Nephron (organoid): ENCODE measurements around the gene ASCC2.
A peak's percentile ranks its signal among the peaks of the same experiment; 100 is the strongest.

Experiments used
- H3K27ac Mint-ChIP-seq, 3 experiments: 2 replicates each; pipeline ENCODE4 v1.8.0; 2020; ENCODE audit warnings: mixed read lengths in 3 of 3, mild to moderate bottlenecking in 2 of 3, moderate library complexity in 1 of 3
- H3K27me3 Mint-ChIP-seq: 2 replicates; pipeline ENCODE4 v1.8.0; 2021; ENCODE audit warnings: low read depth, mild to moderate bottlenecking, moderate library complexity, mixed read lengths
- H3K36me3 Mint-ChIP-seq: 2 replicates; pipeline ENCODE4 v1.8.0; 2020; ENCODE audit warnings: low read depth, mixed read lengths
- H3K4me1 Mint-ChIP-seq: 2 replicates; pipeline ENCODE4 v1.8.0; 2020; ENCODE audit warnings: mixed read lengths
- H3K4me3 Mint-ChIP-seq, 3 experiments: 2 replicates each; pipeline ENCODE4 v1.8.0; 2020; ENCODE audit warnings: mild to moderate bottlenecking in 3 of 3, mixed read lengths in 3 of 3, moderate library complexity in 2 of 3
- H3K9me3 Mint-ChIP-seq: 2 replicates; pipeline ENCODE4 v1.8.0; 2020; ENCODE audit warnings: mixed read lengths
- TF ChIP-seq, protein P1 (sequence below), 3 experiments: fragments of 200-600 bp; sonication (generic); IDR thresholded peaks; one replicate each; pipeline ENCODE4 v1.5.0; 2021; ENCODE audit warnings: antibody characterized with exemption in 3 of 3; ENCODE audit not compliant: unreplicated experiment in 3 of 3

Gene ASCC2

DNA sequence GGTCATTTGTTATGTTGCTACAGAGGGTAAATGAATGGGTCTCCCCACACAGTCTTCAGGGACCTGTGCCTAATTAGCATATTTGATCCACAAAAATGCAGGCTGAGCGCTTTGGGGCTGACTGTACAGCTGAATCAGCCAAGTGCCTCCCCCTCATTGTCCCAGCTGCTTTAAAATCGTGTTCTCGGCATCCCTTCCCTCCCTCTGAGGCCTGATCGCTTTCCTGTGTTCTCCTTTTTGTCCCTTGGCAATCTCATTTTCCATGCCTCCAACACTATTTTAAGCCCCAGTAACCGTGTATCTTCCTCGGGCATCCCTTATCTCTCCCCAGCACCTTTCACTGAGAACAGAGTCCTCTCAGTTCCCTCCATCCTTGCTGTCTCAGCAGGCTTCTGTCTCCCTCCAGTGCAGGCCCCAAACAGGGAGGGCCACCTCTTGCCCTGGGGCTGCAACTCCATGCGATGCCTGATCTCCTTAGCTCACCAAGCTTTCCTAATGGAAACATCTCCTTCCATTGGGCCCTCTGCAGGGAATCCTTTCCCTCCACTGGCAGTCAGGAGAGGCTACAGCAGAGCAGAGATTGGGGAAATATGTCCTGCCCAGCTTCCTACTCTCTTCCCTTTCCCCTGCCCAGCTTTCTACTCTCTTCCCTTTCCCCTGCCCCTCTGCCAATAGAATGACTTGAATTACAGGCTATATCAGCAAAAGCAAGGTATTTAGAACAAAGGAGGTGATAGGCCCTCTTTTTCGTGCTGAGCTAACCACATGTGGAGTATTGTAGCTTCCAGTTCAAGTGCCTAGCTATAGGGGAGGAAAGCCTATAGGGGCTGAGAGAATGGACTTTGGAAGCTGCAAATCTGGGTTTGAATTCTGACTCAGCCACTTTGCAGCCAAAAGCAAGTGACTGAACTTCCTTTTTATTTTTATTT, 57.1 kb downstream of the ASCC2 start:
- Mint-ChIP-seq H3K4me3 (peak overlapping the region in 1 of 3 experiments; percentile 0), H3K36me3 (no peaks in the 10 kb centered on the region), H3K4me1 (peaks cover 28% of the 10 kb centered on the region), H3K9me3 (no peaks in the 10 kb centered on the region), H3K27ac (peak overlapping the region; percentile 71 to 86 (median 85)), H3K27me3 (no peaks in the 10 kb centered on the region)
- TF ChIP-seq, protein P1, sequence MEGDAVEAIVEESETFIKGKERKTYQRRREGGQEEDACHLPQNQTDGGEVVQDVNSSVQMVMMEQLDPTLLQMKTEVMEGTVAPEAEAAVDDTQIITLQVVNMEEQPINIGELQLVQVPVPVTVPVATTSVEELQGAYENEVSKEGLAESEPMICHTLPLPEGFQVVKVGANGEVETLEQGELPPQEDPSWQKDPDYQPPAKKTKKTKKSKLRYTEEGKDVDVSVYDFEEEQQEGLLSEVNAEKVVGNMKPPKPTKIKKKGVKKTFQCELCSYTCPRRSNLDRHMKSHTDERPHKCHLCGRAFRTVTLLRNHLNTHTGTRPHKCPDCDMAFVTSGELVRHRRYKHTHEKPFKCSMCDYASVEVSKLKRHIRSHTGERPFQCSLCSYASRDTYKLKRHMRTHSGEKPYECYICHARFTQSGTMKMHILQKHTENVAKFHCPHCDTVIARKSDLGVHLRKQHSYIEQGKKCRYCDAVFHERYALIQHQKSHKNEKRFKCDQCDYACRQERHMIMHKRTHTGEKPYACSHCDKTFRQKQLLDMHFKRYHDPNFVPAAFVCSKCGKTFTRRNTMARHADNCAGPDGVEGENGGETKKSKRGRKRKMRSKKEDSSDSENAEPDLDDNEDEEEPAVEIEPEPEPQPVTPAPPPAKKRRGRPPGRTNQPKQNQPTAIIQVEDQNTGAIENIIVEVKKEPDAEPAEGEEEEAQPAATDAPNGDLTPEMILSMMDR (IDR thresholded peaks at IDR 0.05; ENCODE audit: unreplicated experiment in 3 of 3) = no peak

DNA sequence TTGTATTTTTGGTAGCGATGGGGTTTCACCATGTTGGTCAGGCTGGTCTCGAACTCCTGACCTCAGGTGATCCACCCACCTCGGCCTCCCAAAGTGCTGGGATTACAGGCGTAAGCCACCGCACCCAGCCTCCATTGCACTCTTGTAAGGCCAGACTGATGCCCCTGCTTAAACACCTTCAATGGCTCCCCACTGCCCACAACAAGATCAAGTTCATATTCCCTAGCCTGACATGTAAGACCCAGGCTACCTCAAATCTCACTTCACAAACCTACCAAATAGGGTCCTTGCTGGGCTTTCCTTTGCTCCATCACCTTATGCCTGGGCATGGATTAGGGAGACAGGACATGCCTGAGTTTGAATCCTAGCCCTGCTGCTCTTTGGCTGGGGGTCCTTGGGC, 57.9 kb downstream of the ASCC2 start:
- no peak overlapping the region for H3K4me3 Mint-ChIP-seq
- peak overlapping the region; percentile 16 to 86 (median 85) for H3K27ac Mint-ChIP-seq
- peaks cover 24% of the 10 kb centered on the region for H3K4me1 Mint-ChIP-seq
- no peaks in the 10 kb centered on the region for H3K36me3 Mint-ChIP-seq
- TF ChIP-seq, protein P1 (IDR thresholded peaks at IDR 0.05; ENCODE audit: unreplicated experiment in 3 of 3) = no peak
- no peaks in the 10 kb centered on the region for H3K27me3 Mint-ChIP-seq
- no peaks in the 10 kb centered on the region for H3K9me3 Mint-ChIP-seq

DNA sequence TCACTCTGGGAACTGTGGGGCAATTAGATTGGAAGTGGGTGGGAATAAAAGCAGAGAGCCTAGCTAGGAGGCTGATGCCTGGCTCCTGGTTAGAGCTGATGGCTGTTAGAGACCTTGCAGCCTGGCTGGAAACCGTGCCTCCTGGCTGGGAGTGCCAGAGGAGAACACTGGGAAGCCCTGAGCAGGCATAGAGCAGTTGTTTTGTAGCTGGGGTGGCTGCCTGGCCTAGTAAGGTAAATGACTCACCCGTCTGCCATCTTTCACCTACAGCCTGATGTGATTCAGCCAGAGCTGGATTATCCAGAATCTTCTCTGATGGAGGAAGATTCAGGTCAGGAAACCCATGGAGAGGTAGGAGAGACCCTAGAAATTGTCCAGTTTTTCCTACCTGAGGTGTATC, 64.8 kb downstream of the ASCC2 start:
- Mint-ChIP-seq H3K27me3 (no peaks in the 10 kb centered on the region), H3K4me3 (no peak overlapping the region), H3K36me3 (peaks cover 20% of the 10 kb centered on the region), H3K4me1 (peaks cover 3% of the 10 kb centered on the region), H3K27ac (no peak overlapping the region), H3K9me3 (no peaks in the 10 kb centered on the region)
- TF ChIP-seq, protein P1 (IDR thresholded peaks at IDR 0.05; ENCODE audit: unreplicated experiment in 3 of 3) = no peak

DNA sequence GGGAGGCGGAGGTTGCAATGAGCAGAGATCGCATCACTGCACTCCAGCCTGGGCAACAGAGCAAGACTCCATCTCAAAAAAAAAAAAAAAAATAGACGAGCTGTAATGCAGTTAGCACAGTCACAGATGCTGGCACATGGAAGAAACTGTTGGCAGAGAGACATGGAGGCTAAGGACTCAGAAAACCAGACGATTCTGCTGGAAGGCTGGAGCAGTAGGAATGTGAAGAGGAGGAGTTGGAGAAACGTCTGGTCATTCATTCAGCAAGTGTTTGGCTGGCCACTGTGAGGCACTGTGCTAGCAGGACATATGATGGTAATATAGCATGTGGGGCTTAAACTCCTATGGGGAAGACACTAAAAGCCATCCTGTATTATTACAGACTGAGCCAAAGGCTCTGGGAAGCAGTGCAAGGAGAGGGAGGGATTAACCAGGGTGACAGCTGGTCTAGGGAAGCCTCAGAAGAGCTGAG, 65.9 kb downstream of the ASCC2 start:
- Mint-ChIP-seq H3K27me3 (no peaks in the 10 kb centered on the region), H3K4me1 (peaks cover 13% of the 10 kb centered on the region)
- TF ChIP-seq, protein P1 (IDR thresholded peaks at IDR 0.05; ENCODE audit: unreplicated experiment in 3 of 3) = no peak

DNA sequence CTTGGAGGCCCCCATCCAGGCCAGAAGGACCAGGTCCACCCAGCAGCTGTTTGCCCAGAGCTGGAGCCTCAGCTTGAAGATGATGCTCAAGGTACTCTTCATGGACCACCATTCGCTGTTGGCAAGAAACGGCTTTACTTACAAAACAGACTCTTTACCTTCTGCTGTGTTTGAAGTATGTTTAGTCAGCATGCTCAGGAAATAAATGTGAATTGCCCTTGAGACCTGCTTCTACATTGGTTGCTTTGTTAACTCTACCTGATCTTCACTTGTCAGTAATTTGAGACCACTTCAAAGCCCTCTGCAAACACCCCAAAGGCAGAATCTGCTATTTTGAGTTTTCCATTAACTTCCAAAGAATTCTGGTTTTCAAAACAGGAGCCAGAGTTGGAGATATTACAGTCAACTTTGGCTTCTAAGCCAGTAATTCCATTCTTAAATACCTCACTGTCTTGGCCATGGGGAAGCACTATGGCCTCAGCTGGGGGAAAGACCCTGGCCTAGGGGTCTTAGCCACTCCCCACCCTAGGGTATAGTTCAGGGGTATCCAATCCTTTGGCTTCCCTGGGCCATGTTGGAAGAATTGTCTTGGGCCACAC, 68.3 kb downstream of the ASCC2 start:
- Mint-ChIP-seq H3K4me3 (peak overlapping the region; percentile 50 to 68 (median 61)), H3K27me3 (no peaks in the 10 kb centered on the region), H3K36me3 (peaks cover 25% of the 10 kb centered on the region), H3K9me3 (no peaks in the 10 kb centered on the region), H3K27ac (no peak overlapping the region), H3K4me1 (peaks cover 28% of the 10 kb centered on the region)
- TF ChIP-seq, protein P1 (IDR thresholded peaks at IDR 0.05; ENCODE audit: unreplicated experiment in 3 of 3) = no peak

More for the DNA sequence above, 65.9 kb downstream of the ASCC2 start:
- peak overlapping the region in 2 of 3 experiments; percentile 31 to 32 for H3K4me3 Mint-ChIP-seq
- H3K9me3 Mint-ChIP-seq = no peaks in the 10 kb centered on the region
- H3K36me3 Mint-ChIP-seq = peaks cover 25% of the 10 kb centered on the region
- peak overlapping the region in 1 of 3 experiments; percentile 32 for H3K27ac Mint-ChIP-seq
